EH (cell line): ENCODE measurements around the gene TGM3.

Experiments
- DNase-seq: peaks from one replicate; pipeline ENCODE4 v3.0.0-alpha.2; 2015; ENCODE audit warnings: low read depth

Gene TGM3

GRCh38 chr20:2285193-2285592, 10.6 kb upstream of the TGM3 start:
- no peak for DNase-seq

GRCh38 chr20:2285613-2286012, 10.2 kb upstream of the TGM3 start:
- DNase-seq = no peak

GRCh38 chr20:2287504-2287903, 8.3 kb upstream of the TGM3 start:
- no peak for DNase-seq

- no peak for DNase-seq
These were observed 6.3 kb upstream of the TGM3 start for GRCh38 chr20:2289475-2289874.

GRCh38 chr20:2290486-2290885, 5.3 kb upstream of the TGM3 start:
- DNase-seq = no peak

GRCh38 chr20:2292416-2293110, 3.2 kb upstream of the TGM3 start:
- DNase-seq = no peak

- DNase-seq = no peak
These were observed 2.3 kb upstream of the TGM3 start for GRCh38 chr20:2293486-2293885.

- no peak for DNase-seq
These were observed 1.8 kb upstream of the TGM3 start for GRCh38 chr20:2293971-2294370.

GRCh38 chr20:2295286-2295685, 515 bp upstream of the TGM3 start:
- no peak for DNase-seq

GRCh38 chr20:2296524-2297356, 939 bp downstream of the TGM3 start:
- DNase-seq = no peak

- DNase-seq = peak; percentile 26
These were observed 1.5 kb downstream of the TGM3 start for GRCh38 chr20:2297357-2297728.

GRCh38 chr20:2298116-2298515, 2.3 kb downstream of the TGM3 start:
- no peak for DNase-seq

GRCh38 chr20:2298701-2299100, 2.9 kb downstream of the TGM3 start:
- no peak for DNase-seq

- no peak for DNase-seq
These were observed 3.5 kb downstream of the TGM3 start for GRCh38 chr20:2299301-2299700.

- DNase-seq = no peak
These were observed 4.2 kb downstream of the TGM3 start for GRCh38 chr20:2300002-2300401.

GRCh38 chr20:2300420-2300819, 4.6 kb downstream of the TGM3 start:
- no peak for DNase-seq

- DNase-seq = peak; percentile 62
These were observed 5.4 kb downstream of the TGM3 start for GRCh38 chr20:2301164-2301622.

GRCh38 chr20:2302384-2303060, 6.7 kb downstream of the TGM3 start:
- DNase-seq = no peak

- no peak for DNase-seq
These were observed 7.9 kb downstream of the TGM3 start for GRCh38 chr20:2303673-2304072.

- DNase-seq = no peak
These were observed 8.4 kb downstream of the TGM3 start for GRCh38 chr20:2304180-2304579.

GRCh38 chr20:2305029-2305428, 9.2 kb downstream of the TGM3 start:
- no peak for DNase-seq

- DNase-seq = no peak
These were observed 9.7 kb downstream of the TGM3 start for GRCh38 chr20:2305479-2305878.

GRCh38 chr20:2305946-2306345, 10.1 kb downstream of the TGM3 start:
- DNase-seq = no peak
